CD4-positive, alpha-beta T cell treated with Interleukin-2 at 100 ng/mL for 4 hours (primary cell): ENCODE results near the gene PDPK1.
"Not testable (repeated sequence)": the region's sequence is repeated elsewhere in the genome, so short reads cannot be mapped to it uniquely, and the experiment has no call there.

Experiments
- DNase-seq: peaks from one replicate; pipeline ENCODE4 v3.0.0-alpha.2; 2020; ENCODE audit warnings: low spot score

The PDPK1 gene

GRCh38 chr16:2540912-2541311 lies 3.1 kb downstream of the PDPK1 start:
- DNase-seq, result not testable (repeated sequence)

GRCh38 chr16:2541409-2541808 lies 3.6 kb downstream of the PDPK1 start:
- DNase-seq, result not testable (repeated sequence)

GRCh38 chr16:2543771-2544170 lies 6.0 kb downstream of the PDPK1 start:
- not testable (repeated sequence) for DNase-seq

GRCh38 chr16:2550283-2550878 lies 12.6 kb downstream of the PDPK1 start:
- DNase-seq, result not testable (repeated sequence)

GRCh38 chr16:2551420-2551889 lies 13.6 kb downstream of the PDPK1 start:
- not testable (repeated sequence) for DNase-seq

- not testable (repeated sequence) for DNase-seq
Measured at GRCh38 chr16:2554709-2555425, 17.0 kb downstream of the PDPK1 start.

GRCh38 chr16:2557150-2557549 lies 19.3 kb downstream of the PDPK1 start:
- not testable (repeated sequence) for DNase-seq

- not testable (repeated sequence) for DNase-seq
Measured at GRCh38 chr16:2560131-2560797, 22.4 kb downstream of the PDPK1 start.

- peak; percentile 75 for DNase-seq
Measured at GRCh38 chr16:2560798-2561133, 22.9 kb downstream of the PDPK1 start.

GRCh38 chr16:2567506-2567905 lies 29.7 kb downstream of the PDPK1 start:
- DNase-seq, result not testable (repeated sequence)

- DNase-seq, result not testable (repeated sequence)
Measured at GRCh38 chr16:2568573-2568972, 30.8 kb downstream of the PDPK1 start.

- not testable (repeated sequence) for DNase-seq
Measured at GRCh38 chr16:2572704-2573103, 34.9 kb downstream of the PDPK1 start.

GRCh38 chr16:2575839-2576238 lies 38.0 kb downstream of the PDPK1 start:
- not testable (repeated sequence) for DNase-seq

- not testable (repeated sequence) for DNase-seq
Measured at GRCh38 chr16:2577044-2577443, 39.2 kb downstream of the PDPK1 start.

GRCh38 chr16:2578905-2579304 lies 41.1 kb downstream of the PDPK1 start:
- not testable (repeated sequence) for DNase-seq

- DNase-seq, result not testable (repeated sequence)
Measured at GRCh38 chr16:2580143-2580542, 42.3 kb downstream of the PDPK1 start.

GRCh38 chr16:2580818-2581217 lies 43.0 kb downstream of the PDPK1 start:
- not testable (repeated sequence) for DNase-seq

- no peak for DNase-seq
Measured at GRCh38 chr16:2584729-2585650, 47.2 kb downstream of the PDPK1 start.

- DNase-seq, result no peak
Measured at GRCh38 chr16:2585651-2586081, 47.8 kb downstream of the PDPK1 start.

- no peak for DNase-seq
Measured at GRCh38 chr16:2586241-2586640, 48.4 kb downstream of the PDPK1 start.

GRCh38 chr16:2586901-2587480 lies 49.2 kb downstream of the PDPK1 start:
- no peak for DNase-seq
